GM19043 (cell line): ENCODE data around the gene DUSP16.
"Not testable (repeated sequence)": the region's sequence is repeated elsewhere in the genome, so short reads cannot be mapped to it uniquely, and the experiment has no call there.

Experiments
- ATAC-seq: cut with Tn5 transposase; IDR thresholded peaks from one replicate; pipeline ENCODE4 v1.9.1; 2021; ENCODE audit warnings: low read depth; ENCODE audit not compliant: unreplicated experiment

Gene DUSP16

DNA sequence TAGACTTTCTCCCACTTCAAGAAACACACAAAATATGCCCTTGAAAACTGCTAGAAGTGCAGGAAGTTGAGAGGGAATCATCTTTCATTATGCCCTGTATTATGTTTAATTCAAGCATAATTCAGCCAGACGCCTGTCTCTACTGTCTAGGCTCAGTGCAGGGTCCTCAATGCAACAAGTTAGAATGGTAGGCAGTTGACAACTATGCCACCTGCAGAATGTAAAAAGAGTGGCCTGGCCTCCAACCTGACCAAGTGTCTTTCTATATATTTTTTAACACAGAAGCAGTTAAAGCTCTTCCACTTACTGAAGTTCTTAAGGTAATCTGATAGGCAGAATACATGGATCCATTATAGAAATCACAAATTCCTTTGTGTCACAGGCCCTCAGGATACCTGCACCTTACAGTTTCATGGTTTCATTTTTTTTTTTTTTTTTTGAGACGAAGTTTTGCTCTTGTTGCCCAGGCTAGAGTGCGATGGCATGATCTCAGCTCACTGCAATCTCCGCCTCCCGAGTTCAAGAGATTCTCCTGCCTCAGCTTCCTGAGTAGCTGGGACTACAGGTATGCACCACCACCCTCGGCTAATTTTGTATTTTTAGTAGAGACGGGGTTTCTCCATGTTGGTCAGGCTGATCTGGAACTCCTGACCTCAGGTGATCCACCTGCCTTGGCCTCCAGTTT lies 60.4 kb downstream of the DUSP16 start:
- ATAC-seq: not testable (repeated sequence)

DNA sequence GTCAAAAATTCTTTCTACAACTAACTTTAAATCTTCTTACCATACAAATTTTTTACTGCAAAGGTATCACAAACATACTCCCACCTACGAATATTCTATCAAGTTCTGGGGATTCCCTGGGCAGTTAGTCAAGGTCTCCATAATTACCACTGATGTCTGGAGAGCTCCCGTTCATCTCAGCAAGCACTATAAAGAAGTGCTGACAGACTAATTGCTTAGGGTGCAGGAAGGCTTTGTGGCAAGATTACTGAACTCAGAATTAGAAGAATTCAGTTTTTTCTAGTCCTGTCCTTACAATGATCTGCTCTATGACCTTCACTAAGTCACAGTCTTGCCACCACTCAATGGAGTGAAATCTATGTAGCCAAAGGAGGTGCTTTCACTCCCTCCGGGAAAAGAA lies 61.5 kb downstream of the DUSP16 start:
- no peak for ATAC-seq

DNA sequence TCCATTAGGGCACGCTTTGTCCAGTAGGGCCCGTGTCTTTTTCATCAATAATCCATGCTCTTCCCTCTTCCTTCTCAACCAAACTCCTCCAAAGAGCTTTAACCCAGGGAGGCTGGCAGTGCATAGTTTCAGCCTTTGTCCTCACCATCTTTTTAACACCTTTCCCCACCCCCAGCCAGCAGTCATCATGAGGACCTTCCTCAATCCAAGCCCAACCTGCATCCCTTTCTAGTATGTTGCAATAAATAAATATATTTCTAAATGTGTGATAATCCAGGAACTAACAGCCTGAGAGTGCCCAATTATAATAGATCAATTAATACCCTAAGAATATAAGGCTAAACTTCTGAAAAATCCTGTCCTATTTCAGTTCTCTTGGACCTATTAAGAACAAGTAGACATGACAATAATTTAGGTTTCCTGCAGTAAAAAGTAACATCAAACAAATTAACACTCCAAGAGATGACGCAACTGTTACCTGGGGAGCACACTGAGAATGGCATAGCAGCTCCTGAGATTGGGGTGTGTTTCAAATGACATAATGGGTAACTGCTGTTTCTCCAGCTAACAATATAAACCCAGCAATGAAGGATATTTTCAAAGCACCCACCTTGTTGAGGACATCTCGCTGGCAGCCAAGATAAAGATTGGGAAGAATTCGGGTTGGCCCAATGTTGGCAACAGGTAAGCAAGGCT lies 62.6 kb downstream of the DUSP16 start:
- ATAC-seq: no peak

DNA sequence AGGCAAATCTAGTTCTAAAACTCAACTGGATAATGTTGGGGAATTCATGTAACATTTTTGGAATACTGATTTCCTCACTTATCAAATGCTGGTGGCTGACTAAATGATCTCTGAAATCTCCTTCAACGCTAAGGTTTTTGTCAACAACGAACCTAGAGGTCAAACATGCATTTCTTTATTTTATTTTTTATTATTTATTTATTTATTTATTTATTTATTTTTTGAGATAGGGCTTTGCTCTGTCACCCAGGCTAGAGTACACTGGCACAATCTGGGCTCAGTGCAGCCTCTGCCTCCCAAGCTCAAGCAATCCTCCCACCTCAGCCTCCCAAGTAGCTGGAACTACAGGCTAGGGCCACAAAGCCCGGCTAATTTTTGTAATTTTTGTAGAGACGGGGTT lies 64.5 kb downstream of the DUSP16 start:
- ATAC-seq: no peak

DNA sequence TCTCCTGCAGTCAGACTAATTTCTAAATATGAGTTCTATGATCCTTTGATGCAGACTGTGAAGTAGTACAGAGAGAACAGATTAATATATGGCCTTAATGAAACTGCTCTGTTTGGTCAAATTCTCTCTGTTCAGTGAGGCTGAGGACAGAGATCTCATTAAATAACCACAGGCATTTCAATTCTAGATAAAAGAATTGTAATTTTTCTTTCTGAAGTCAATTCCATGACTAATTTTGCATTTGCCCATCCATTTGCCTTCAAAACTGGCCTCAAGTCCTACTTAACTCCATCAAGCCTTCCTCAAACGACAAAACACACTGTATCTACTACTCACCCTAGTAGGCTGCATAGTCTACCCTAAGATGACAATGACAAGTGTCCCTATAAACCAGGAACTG lies 67.1 kb downstream of the DUSP16 start:
- ATAC-seq: no peak

DNA sequence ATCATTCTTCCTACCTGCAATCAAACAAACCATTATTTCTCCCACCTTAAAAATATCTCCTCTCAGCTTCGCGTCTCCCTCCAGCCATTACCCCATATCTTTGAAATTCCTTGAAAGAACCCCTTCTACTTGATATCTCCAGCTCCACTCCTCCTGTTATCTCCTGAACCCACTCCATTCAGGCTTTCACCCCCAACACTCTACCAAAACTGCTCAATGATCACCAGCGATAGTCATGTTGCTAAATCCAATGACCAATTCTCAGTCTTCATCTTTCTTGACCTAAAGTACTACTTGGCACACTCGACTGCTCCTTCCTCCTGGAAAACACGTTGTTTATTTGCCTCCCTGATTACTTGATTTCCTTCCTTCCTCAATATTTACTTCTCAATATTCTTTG lies 70.1 kb downstream of the DUSP16 start:
- ATAC-seq: no peak

DNA sequence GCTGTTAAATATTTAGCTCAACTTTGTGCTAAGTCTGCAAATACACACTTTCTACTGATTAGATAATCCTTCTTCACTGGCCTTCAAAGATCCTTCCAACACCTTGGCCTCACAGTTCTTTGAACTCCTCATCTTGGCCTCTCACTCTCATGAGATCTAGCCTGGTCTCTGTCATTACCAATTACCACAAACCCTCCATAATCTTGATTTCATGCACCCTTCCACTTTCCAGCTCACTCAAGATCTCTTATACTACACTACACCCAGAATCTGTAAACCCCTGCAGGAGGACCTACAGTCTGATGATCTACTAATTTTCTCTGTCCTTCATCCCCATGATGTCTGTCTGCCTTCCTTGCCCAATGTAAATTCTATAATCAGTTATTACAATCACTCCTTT lies 71.1 kb downstream of the DUSP16 start:
- ATAC-seq: no peak

DNA sequence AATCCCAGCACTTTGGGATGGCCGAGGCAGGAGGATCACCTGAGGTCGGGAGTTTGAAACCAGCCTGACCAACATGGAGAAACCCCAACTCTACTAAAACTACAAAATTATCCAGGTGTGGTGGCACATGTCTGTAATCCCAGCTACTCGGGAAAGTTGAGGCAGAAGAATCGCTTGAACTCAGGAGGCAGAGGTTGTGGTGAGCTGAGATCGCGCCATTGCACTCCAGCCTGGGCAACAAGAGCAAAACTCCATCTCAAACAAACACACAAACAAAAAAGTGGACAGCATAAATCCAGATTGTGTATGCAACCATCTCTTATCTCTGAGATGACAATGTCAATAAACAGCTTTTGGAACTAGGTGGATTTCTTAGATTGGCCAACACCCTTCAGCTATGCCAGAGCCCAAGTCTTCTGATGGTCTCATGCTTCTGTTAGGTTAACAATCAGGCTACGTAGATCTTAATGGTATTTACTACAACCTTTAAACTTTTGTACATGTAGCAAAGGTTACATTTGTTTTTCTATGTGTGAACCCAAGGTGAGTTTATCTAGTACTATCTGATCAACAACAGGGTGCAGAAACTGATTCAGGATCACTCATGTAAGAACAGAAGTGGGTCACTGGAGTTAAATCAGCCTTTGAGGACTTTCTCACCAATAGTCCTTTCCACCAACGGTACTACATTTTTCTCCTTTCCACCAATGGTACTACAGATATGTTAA lies 73.7 kb downstream of the DUSP16 start:
- ATAC-seq: no peak

DNA sequence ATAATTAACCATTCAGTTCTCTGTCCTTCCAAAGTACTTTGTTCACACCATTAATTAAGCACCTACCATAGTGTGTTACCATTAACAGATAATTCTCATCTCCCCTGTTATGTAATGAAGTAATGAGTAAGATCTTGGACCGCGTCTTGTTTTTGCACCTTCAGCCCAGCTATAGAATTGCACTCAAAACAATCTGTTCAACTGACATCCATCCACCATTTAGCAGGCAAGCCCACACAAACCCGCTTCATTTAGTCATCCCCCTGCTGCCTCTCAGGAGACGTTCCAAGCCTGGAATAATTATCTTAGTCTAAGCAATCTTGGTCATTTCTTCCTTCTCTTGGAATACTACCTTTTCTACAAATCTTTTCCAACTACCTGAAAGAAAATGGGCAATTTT lies 74.4 kb downstream of the DUSP16 start:
- ATAC-seq: no peak

DNA sequence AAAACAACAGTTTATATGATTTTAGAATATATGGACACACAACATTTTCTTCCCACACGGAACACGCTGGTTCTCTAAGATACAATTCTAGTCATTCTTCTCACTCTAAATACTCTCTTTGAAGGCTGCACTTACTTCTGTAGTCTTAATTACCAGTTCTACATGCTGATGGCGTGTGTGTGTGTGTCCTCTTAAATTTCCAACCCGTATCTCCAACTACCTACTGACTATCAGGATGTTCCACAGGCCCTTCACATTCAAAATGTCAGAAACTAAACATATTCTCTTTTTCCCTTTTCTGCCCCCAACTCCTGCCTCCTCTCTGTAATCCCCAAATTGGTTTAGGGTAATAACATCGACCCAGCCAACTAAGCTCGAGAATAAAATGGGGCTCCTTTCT lies 75.2 kb downstream of the DUSP16 start:
- ATAC-seq: no peak

DNA sequence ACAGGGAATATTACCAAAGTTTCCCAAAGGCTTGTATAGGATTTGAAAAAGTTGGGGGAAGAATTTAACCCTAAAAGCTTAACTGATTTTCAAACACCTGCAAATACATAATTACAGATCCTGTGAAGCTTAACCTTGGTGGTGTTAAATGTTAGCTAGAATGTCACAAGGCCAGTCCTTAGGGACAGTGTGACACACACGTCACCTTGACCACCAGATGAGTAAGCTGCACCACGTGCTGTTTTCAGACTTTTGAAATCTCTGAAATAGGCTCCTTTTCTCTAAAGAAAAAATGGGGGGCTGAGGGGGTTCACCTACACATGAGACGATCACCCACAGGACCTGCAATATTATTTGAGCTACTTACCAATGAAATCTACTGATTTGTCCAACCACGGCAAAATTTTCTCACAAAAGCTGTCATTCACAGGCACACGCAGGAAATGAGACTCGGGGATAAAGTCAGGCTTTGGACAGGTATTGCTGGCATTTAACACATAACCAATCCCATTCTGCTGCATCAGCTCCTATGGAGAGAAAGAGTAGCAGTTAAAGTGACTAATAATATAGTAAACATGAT lies 75.9 kb downstream of the DUSP16 start:
- peak; percentile 82 for ATAC-seq

DNA sequence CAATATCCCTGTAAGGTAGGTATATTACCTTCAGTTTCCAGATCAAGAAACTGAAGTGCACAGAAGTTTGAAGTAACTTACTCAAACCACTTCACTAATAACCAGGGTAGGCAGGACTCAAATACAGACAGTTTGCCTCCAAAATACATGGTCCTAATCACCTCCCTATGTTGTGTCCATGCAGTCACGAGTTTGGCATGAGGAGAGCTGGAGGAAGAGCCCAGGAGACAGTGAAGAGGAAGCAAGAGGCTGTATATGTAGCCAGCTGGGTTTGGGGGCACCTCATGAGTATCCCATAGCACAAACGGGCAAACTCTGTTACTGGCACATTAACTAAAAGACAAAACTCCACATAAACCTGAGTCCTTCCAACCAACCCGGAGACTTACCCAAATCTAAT lies 79.2 kb downstream of the DUSP16 start:
- no peak for ATAC-seq

DNA sequence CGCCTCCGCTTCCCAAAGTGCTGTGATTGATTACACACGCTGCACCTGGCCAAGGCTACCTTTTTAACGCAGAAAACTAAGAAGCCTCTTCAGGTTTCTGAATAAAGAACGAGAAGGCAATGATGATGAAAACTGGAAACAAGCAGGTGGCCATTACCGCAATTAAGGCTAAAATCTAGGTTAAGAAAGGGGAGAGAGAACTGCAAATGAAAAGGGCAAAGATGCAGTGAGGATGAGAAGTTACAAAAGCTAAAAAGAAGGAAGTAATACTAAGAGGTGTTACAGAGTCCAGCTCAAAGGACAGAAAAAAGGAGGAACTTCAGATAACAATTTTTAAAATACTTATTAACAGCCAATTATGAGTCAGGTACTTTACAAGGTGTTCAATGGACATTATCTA lies 79.7 kb downstream of the DUSP16 start:
- ATAC-seq: peak; percentile 54

DNA sequence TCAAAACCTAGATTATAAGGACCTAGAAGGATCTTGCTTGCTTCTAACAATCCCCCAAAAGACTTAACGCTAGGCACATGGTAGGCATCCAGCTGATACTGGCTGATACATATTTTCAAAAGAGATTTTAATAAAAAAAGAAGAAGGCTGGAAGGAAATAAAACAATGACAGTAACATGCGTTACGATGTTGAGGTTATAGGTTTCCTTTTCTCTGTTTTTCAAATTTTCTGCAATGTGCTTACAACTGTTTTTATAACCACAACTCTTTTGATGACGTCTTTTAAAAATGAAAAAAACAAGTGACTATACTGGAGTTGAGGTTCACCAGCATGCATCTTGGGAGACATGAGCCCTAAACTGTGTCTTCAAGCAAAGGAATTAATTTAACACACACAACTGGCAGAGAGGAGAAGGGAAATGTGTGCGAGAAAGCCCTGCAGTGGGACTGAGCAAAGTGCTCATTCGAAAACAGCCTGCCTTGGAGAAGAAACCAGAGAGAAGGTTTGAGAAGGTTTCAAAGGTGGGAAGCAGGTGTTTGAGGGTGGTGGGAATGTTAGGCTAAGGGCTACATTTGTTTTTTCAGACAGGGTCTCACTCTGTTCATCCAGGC lies 80.4 kb downstream of the DUSP16 start:
- ATAC-seq: no peak

DNA sequence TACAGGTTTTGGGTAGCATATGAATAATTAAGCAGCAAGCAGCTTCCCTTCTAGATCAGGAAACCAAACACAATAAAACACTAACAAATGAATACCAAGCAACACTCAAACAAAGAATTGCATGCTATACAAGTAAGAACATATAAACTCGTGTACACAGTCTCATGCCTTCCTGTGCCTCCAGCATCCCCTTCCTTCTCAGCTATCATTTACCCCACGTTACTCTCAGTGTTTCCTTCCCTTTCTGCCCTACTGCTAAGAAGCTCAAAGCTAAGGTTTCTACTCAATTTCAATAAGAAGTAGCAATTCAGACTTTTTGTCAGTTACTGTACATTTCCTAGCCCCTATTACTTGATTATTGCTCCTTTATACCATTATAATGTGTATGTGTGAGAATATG lies 81.0 kb downstream of the DUSP16 start:
- no peak for ATAC-seq

DNA sequence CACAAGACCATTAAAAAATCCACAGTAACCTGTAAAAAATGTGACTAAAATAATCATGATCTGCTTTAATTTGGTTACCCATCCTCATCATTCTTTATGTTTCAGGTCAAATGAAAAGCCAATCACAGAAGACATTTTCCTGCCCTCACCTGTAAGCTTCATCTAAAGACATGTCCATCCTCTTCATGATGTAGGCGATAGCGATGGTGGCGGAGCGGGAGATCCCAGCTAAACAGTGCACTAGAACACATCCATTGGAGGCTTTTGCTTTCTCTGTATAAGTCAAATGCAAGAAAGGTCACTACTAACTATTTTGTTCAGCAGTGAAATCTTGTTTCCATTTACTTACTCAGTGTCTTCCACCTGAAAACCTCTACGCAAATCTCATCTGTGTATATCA lies 82.6 kb downstream of the DUSP16 start:
- ATAC-seq: no peak

DNA sequence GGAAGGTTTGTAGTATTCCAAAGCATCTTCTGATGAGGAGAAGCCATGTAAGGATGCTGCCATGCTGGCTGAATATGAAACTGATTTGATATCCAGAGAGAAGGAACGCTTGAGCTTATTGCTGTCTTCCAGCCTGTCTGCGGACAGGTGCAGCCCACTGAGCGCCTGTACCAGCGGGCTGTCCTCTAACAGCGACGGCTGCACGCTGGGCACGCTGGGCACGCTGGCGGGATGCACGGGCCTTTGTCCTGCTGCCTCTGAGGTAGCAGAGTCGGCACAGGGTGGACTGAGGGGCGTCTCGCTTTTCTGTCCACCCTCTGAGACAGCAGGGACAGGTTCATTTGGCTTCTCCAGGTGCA lies 85.2 kb downstream of the DUSP16 start:
- no peak for ATAC-seq

DNA sequence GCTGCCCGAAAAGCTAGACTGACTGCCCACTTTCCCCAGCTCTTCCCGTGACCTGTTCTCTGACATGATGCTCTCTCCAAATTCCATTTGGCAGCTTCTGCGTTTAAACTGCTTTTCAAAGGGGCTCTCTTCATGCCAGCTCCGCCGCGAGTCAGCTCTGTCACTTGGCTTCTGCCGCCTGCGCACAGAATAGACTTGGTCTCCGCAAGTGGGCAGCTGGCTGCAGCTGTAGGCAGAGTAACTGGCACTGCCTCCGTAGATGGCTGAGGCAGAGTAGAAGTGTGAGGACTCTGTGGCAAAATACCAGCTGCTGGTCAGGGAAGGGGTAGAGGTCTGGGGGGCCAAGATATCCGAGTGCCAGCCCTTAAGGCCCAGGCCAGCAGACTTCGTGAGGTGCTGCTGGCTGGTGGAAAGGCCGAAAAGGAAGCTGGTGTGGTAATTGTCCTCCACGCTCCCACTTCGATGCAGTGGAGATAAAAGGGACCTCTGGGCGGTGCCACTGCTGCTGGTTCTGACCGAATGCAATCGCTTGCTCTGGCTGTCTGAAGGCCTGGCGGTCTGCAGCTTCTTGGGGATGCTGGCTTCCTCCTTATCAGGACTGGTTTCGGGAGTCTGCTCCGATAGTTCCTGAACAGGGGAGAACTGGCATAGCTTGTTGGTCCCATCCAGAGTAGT lies 85.7 kb downstream of the DUSP16 start:
- ATAC-seq: no peak

DNA sequence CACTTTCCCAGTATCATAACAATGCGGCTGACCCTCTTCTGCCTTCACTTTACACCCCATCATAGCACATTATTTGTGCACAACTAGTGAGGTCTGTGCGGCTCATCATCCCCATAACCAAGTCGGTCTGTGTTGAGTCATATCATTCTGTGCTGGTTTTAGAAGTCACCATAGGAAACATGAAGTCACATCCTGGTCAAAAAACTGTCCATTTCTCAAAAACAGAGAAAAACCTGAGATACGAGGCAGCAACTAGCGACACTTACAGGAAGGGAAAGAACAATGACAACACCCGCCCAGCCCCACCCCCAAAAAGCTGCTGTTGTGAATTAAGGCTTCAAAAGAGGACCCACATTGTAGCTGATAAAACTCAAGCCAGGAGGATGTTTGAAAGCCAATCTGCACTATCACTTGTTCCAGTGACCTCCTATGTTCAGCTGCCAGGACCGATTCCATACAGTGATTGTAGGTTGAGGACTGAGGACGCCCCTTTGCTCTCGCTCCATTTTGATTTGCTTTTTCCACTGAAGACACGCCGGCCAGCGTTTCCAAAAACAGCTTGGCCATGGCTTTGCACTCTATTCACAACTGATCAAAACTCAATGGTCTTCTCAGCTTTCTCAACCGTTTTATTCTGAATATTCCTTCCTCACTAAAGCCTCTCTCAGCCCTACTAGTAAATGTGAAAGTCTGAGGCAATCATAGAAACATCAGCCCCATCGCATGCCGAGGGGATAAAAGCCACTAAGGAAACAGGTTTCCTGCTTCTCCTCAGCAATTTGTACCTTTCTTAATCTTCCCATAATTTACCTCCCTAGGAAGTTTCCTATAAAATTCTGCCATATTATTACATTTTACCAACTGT lies 87.5 kb downstream of the DUSP16 start:
- ATAC-seq: peak; percentile 90

DNA sequence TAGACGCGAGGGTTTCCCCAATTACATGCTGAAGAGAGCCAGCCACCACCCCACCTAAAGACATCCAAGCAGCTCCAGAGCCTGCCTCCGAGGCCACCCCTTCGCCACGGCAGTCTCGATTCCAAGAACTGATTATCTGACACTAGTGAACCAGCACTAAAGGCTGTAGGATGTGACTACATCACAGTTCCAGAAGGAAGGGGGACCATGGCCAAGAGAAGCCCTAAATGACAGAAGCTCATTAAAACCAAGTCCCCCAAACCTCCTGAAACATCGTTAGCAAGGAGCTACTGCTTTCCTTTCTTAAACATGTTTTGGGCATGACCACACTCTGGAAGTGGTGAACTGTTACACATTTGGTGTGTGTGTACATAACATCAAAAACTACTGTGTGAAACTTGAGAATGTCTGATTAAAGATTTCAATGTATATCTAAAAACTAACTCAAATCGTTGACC lies 88.2 kb downstream of the DUSP16 start:
- ATAC-seq: peak; percentile 17
